GM19351 (cell line): Measurements from ENCODE around the gene ZNF597.

Experiments used
- ATAC-seq: cut with Tn5 transposase; IDR thresholded peaks from one replicate; pipeline ENCODE4 v1.9.1; 2021; ENCODE audit warnings: mild to moderate bottlenecking, moderate library complexity; ENCODE audit not compliant: unreplicated experiment

The ZNF597 gene

GRCh38 chr16:3457434-3458252 is 14.3 kb upstream of the ZNF597 start:
- peak; percentile 86 for ATAC-seq

GRCh38 chr16:3454631-3455147 is 11.4 kb upstream of the ZNF597 start:
- no peak for ATAC-seq

- ATAC-seq, result no peak
Observed at GRCh38 chr16:3454093-3454492, 10.8 kb upstream of the ZNF597 start.

GRCh38 chr16:3444032-3444388 is 706 bp upstream of the ZNF597 start:
- ATAC-seq, result peak; percentile 22

GRCh38 chr16:3439637-3440036 is 3.7 kb downstream of the ZNF597 start:
- ATAC-seq, result no peak

GRCh38 chr16:3434373-3434772 is 8.9 kb downstream of the ZNF597 start:
- no peak for ATAC-seq

- no peak for ATAC-seq
Observed at GRCh38 chr16:3431779-3432219, 11.5 kb downstream of the ZNF597 start.

GRCh38 chr16:3413730-3414379 is 29.4 kb downstream of the ZNF597 start:
- ATAC-seq, result no peak

GRCh38 chr16:3408561-3409197 is 34.6 kb downstream of the ZNF597 start:
- ATAC-seq, result no peak

GRCh38 chr16:3401719-3402397 is 41.4 kb downstream of the ZNF597 start:
- ATAC-seq, result no peak

GRCh38 chr16:3400779-3401688 is 42.3 kb downstream of the ZNF597 start, which contains the start of the genes ZNF174 and ZSCAN32:
ZNF174 (plus strand) TSS chr16:3401215; CDS start chr16:3402005, 790 bp downstream.
ZSCAN32 (minus strand) TSS chr16:3401004; CDS start chr16:3397557, 3,447 bp downstream.
- peak; percentile 96 for ATAC-seq

- ATAC-seq, result no peak
Observed at GRCh38 chr16:3400446-3400778, 42.9 kb downstream of the ZNF597 start.

GRCh38 chr16:3389663-3390338 is 53.5 kb downstream of the ZNF597 start:
- no peak for ATAC-seq

- ATAC-seq, result no peak
Observed at GRCh38 chr16:3388325-3388724, 55.0 kb downstream of the ZNF597 start.

- ATAC-seq, result no peak
Observed at GRCh38 chr16:3383045-3383448, 60.3 kb downstream of the ZNF597 start.
